ENCODE results near the gene PTPRD. TPM values are rescaled to one million over a fixed set of nuclear protein-coding genes. Genes with fewer than 3 reads are reported as not detected.

PTPRD gene
- total and polyA plus RNA-seq, 3 experiments from 2014 or later: 0.02 to 0.04 TPM; not detected in 1

DNA sequence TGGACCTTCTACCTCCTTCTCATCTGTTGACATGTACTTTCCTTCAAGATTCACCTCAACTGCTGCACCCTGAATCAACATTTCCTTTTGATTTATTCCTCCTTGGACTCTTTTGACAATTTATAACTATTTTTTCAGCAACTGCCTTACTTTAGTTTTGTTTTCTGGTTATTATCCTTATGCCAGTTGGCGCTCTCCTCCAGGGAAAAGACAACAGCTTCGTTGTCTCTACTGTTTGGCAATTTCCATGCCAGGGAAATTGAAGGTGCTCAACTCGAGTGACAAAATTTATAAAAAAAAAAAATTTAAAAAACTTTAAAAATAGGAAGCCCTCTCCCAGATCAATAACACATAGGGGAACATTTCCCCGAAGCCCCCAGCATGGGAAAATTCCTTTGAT, 2264.0 kb downstream of the PTPRD start:
- peaks cover 0 to 2% (median 0%) of the 10 kb centered on the region in 5 donors for H3K9me3 Mint-ChIP-seq
- H3K27ac Mint-ChIP-seq: no peak overlapping the region
- no peaks in the 10 kb centered on the region for H3K4me1 ChIP-seq (ENCODE audit: insufficient read depth, low read length)
- H3K9me3 ChIP-seq (ENCODE audit: low read length): no peaks in the 10 kb centered on the region
- H3K27me3 ChIP-seq (ENCODE audit: insufficient read depth, low read length, poor library complexity, severe bottlenecking): no peaks in the 10 kb centered on the region
- H3K27ac ChIP-seq (ENCODE audit: low read depth, low read length): no peak overlapping the region
- H3K4me3 ChIP-seq (ENCODE audit: low read length): no peak overlapping the region
- H3K27me3 Mint-ChIP-seq: no peaks in the 10 kb centered on the region
- H3K36me3 ChIP-seq (ENCODE audit: insufficient read depth, low read length): no peaks in the 10 kb centered on the region
- DNase-seq: no peak
- POLR2A ChIA-PET: no interaction called here
- H3K4me1 Mint-ChIP-seq: no peaks in the 10 kb centered on the region
- H3K4me3 Mint-ChIP-seq: no peak overlapping the region
- CTCF ChIA-PET: no interaction called here
- H3K36me3 Mint-ChIP-seq: no peaks in the 10 kb centered on the region

DNA sequence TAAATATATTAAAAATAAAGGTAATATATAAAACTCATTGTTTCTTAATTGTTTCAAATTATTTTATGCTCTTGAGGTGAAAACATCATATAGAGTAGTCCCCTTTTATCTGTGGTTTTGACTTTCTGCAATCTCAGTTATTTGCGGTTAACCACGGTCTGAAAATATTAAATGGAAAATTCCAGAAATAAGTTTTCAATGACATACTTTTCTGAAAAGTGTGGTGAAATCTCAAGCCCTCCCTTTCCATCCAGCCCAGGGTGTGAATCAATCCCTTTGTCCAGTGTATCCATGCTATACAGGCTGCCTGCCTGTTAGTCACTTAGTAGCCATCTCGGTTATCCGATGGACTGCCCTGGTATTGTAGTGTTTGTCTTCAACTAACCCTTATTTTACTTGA, 2266.5 kb downstream of the PTPRD start:
- POLR2A ChIA-PET: no interaction called here
- Histone ChIP-seq H3K9me3 (ENCODE audit: low read length) (no peaks in the 10 kb centered on the region), H3K27me3 (ENCODE audit: insufficient read depth, low read length, poor library complexity, severe bottlenecking) (no peaks in the 10 kb centered on the region), H3K4me1 (ENCODE audit: insufficient read depth, low read length) (no peaks in the 10 kb centered on the region), H3K36me3 (ENCODE audit: insufficient read depth, low read length) (no peaks in the 10 kb centered on the region), H3K4me3 (ENCODE audit: low read length) (no peak overlapping the region), H3K27ac (ENCODE audit: low read depth, low read length) (no peak overlapping the region)
- no peaks in the 10 kb centered on the region for H3K27me3 Mint-ChIP-seq
- no peaks in the 10 kb centered on the region for H3K36me3 Mint-ChIP-seq
- CTCF ChIA-PET: no interaction called here
- H3K4me1 Mint-ChIP-seq: no peaks in the 10 kb centered on the region
- H3K27ac Mint-ChIP-seq: no peak overlapping the region
- H3K4me3 Mint-ChIP-seq: no peak overlapping the region
- no peaks in the 10 kb centered on the region for H3K9me3 Mint-ChIP-seq
- DNase-seq: no peak

DNA sequence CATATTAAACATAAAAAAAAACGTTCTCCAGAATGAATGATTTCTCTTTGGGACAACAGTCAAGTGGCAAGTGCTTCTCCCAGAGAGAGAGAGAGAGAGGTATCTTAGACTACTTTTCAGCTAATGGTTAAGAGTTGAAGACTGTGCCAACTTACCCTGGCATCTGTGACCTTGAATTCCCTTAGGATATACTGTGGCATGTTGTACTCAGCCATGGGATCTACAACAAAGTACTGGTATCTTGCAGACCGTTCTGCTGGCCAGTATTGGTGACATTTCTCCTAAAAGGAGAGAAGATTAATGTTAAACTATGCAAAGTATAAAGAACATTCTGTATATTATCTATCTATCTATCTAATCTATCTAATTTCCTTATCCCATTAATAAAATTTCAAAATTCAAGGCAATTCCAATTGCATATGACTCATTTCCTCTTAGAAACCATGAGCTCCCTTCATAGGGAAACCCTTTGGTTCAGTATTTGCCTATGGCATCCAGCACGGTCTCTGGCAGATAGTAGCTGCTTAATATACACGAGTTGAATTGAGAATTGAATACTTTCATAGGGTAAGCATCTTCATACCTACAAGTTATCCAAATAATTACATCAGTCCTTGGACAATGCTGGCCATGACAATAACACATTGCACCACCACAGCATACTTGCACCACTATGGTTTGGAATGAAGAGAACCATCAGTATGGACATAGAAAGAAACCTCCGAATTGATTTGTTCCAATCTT, 2273.9 kb downstream of the PTPRD start:
- Mint-ChIP-seq H3K9me3 (no peaks in the 10 kb centered on the region), H3K4me3 (no peak overlapping the region), H3K36me3 (no peaks in the 10 kb centered on the region), H3K27ac (no peak overlapping the region), H3K4me1 (no peaks in the 10 kb centered on the region), H3K27me3 (no peaks in the 10 kb centered on the region)
- Histone ChIP-seq H3K9me3 (ENCODE audit: low read length) (no peaks in the 10 kb centered on the region), H3K27ac (ENCODE audit: low read depth, low read length) (no peak overlapping the region), H3K4me3 (ENCODE audit: low read length) (no peak overlapping the region), H3K4me1 (ENCODE audit: insufficient read depth, low read length) (no peaks in the 10 kb centered on the region), H3K27me3 (ENCODE audit: insufficient read depth, low read length, poor library complexity, severe bottlenecking) (no peaks in the 10 kb centered on the region), H3K36me3 (ENCODE audit: insufficient read depth, low read length) (no peaks in the 10 kb centered on the region)
- DNase-seq: no peak
- ChIA-PET CTCF (no interaction called here), POLR2A (no interaction called here)

DNA sequence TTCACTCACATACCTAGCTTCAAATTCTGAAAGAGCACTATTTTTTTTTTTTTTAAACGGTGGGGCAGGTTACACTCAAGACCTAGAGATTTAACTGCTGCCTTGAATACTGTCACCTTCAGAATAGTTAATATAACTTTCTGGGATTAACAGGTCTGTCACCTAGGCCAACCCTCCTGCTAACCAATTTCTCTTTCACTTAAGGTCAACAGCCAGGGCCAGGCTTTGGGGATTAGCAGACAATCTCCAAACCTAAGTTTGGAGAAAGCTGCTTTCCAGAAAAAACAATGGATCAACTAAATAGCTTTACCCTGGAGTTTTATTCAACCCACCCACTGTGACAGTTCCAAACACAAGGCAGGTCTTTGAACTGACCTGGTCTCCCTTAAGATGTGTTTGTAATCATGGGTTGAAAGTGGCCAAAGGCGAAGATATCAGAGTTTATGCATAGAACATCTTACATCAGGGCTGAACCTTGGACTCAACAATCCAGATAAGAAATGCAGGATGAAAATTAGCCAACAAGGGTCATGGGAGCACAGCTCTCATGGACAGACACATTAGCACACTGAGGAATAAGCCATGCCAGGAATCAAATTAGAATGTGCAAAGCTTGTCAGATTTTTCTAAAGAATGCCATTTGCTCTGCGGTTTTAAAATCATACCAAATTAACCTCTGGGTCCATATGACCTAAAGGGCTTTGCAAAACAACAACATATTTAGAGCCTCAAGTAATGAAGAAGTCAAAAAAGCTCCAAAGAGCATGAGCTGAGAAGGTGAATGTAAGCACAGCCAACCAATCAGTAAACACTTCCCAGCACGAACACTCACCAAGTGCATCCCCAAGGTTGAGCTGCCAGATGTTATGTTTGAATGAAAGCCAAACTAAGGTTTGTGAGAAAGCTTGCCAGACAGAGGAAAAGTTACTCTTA, 2274.7 kb downstream of the PTPRD start:
- Mint-ChIP-seq H3K36me3 (no peaks in the 10 kb centered on the region), H3K4me3 (no peak overlapping the region), H3K27me3 (no peaks in the 10 kb centered on the region), H3K4me1 (no peaks in the 10 kb centered on the region), H3K27ac (no peak overlapping the region), H3K9me3 (no peaks in the 10 kb centered on the region)
- POLR2A ChIA-PET: no interaction called here
- Histone ChIP-seq H3K36me3 (ENCODE audit: insufficient read depth, low read length) (no peaks in the 10 kb centered on the region), H3K4me3 (ENCODE audit: low read length) (no peak overlapping the region), H3K27ac (ENCODE audit: low read depth, low read length) (no peak overlapping the region), H3K9me3 (ENCODE audit: low read length) (no peaks in the 10 kb centered on the region), H3K4me1 (ENCODE audit: insufficient read depth, low read length) (no peaks in the 10 kb centered on the region), H3K27me3 (ENCODE audit: insufficient read depth, low read length, poor library complexity, severe bottlenecking) (no peaks in the 10 kb centered on the region)
- DNase-seq: no peak
- CTCF ChIA-PET: no interaction called here

DNA sequence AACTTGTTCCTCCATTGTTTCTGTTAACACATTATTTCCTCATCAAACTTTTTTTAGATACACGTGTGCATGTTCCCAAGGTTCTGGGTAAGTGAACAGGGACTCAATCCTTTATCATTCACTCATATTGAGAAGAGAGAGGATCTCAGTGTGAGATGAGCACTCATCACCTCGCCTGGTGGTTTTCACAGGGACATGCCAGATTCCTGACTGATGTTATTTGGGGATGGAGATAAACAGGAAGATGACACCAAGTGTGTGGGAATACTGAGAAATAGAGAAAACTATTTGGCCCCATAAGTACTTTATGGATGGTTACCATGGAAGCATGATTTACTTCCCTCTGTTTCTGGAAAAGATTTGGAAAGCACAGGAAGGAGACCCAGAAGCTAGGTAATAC, 2279.9 kb downstream of the PTPRD start:
- Histone ChIP-seq H3K27me3 (ENCODE audit: insufficient read depth, low read length, poor library complexity, severe bottlenecking) (no peaks in the 10 kb centered on the region), H3K27ac (ENCODE audit: low read depth, low read length) (no peak overlapping the region), H3K4me3 (ENCODE audit: low read length) (no peak overlapping the region), H3K4me1 (ENCODE audit: insufficient read depth, low read length) (no peaks in the 10 kb centered on the region), H3K36me3 (ENCODE audit: insufficient read depth, low read length) (no peaks in the 10 kb centered on the region), H3K9me3 (ENCODE audit: low read length) (no peaks in the 10 kb centered on the region)
- Mint-ChIP-seq H3K36me3 (peaks cover 0 to 11% (median 0%) of the 10 kb centered on the region in 3 donors), H3K27me3 (peaks cover 2 to 29% of the 10 kb centered on the region in 2 donors), H3K4me1 (no peaks in the 10 kb centered on the region), H3K27ac (no peak overlapping the region), H3K4me3 (no peak overlapping the region), H3K9me3 (peaks cover 0 to 2% (median 0%) of the 10 kb centered on the region in 5 donors)
- POLR2A ChIA-PET: no interaction called here
- CTCF ChIA-PET: no interaction called here
- no peak for DNase-seq

DNA sequence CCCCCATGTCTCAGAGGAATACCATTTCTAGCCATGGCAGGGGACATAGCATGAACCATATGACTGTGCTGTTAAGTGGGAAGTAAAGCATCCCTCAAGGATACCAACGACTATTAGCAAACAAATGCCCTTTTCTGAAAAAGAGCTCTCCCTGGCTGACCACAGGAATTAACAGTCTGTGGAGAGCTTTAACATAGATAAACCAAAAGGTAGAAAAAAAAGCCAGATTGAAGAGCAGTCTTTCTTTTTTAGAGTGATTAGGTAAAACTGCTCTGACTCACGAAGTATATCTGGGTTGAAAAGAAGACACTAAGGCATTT, 2280.5 kb downstream of the PTPRD start:
- peaks cover 2 to 29% of the 10 kb centered on the region in 2 donors for H3K27me3 Mint-ChIP-seq
- Histone ChIP-seq H3K4me1 (ENCODE audit: insufficient read depth, low read length) (no peaks in the 10 kb centered on the region), H3K27me3 (ENCODE audit: insufficient read depth, low read length, poor library complexity, severe bottlenecking) (no peaks in the 10 kb centered on the region), H3K36me3 (ENCODE audit: insufficient read depth, low read length) (no peaks in the 10 kb centered on the region), H3K9me3 (ENCODE audit: low read length) (no peaks in the 10 kb centered on the region), H3K27ac (ENCODE audit: low read depth, low read length) (no peak overlapping the region), H3K4me3 (ENCODE audit: low read length) (no peak overlapping the region)
- H3K4me3 Mint-ChIP-seq: no peak overlapping the region
- no peak overlapping the region for H3K27ac Mint-ChIP-seq
- peaks cover 0 to 11% (median 0%) of the 10 kb centered on the region in 3 donors for H3K36me3 Mint-ChIP-seq
- no peaks in the 10 kb centered on the region for H3K4me1 Mint-ChIP-seq
- peaks cover 0 to 2% (median 0%) of the 10 kb centered on the region in 5 donors for H3K9me3 Mint-ChIP-seq
- DNase-seq: no peak
- ChIA-PET CTCF (no interaction called here), POLR2A (no interaction called here)

DNA sequence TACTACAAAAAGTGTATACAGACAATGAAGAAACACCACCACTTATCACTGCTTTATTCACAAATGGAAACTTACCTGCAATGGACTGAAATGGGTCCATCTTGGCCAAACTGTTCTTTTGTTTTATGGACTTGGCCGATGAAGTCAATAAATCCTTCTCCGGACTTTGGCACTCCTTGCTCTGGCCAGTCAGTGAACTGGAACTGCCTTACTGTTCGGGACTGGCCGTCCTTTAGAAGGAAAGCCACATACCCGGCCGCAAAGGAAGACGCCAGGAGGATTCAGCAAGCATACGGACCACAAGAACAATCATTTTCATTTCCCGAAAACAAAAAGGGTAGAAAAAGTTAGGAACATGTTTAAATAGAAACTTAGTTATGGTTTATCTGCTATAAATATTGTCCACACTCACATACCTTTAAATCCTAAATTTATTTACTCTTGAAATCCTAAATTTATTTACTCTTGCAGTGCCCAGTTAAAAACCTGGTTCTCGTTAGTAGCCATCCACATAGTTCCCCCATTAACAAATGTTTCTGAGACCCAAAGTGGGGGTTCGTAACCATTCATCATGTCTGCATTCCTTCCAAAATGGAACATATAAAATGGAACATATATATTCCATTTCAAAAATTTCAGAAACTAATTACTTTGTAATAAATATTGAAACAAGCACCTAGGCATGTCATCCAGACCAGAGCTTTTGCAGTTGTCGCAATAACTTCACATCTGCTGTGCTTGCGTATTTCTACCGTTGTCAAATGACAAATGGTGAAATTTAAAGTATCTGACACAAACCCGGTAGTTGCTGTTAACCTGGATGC, 2281.1 kb downstream of the PTPRD start:
- Histone ChIP-seq H3K4me1 (ENCODE audit: insufficient read depth, low read length) (no peaks in the 10 kb centered on the region), H3K36me3 (ENCODE audit: insufficient read depth, low read length) (no peaks in the 10 kb centered on the region), H3K4me3 (ENCODE audit: low read length) (no peak overlapping the region), H3K27ac (ENCODE audit: low read depth, low read length) (no peak overlapping the region), H3K27me3 (ENCODE audit: insufficient read depth, low read length, poor library complexity, severe bottlenecking) (no peaks in the 10 kb centered on the region), H3K9me3 (ENCODE audit: low read length) (no peaks in the 10 kb centered on the region)
- H3K36me3 Mint-ChIP-seq: peaks cover 0 to 11% (median 0%) of the 10 kb centered on the region in 3 donors
- H3K27ac Mint-ChIP-seq: no peak overlapping the region
- peaks cover 4 to 29% of the 10 kb centered on the region in 2 donors for H3K27me3 Mint-ChIP-seq
- H3K9me3 Mint-ChIP-seq: peaks cover 0 to 2% (median 0%) of the 10 kb centered on the region in 5 donors
- H3K4me3 Mint-ChIP-seq: no peak overlapping the region
- DNase-seq: no peak
- CTCF ChIA-PET: no interaction called here
- no peaks in the 10 kb centered on the region for H3K4me1 Mint-ChIP-seq
- POLR2A ChIA-PET: no interaction called here
